Measurements from ENCODE around the gene MMP25. TPM values are rescaled to one million over a fixed set of nuclear protein-coding genes. Genes with fewer than 3 reads are reported as not detected.
"Not testable (repeated sequence)": the region's sequence is repeated elsewhere in the genome, so short reads cannot be mapped to it uniquely, and the experiment has no call there.

The MMP25 gene
- total RNA-seq, 2 experiments from 2014 or later = 34.0 to 88.3 TPM

DNA sequence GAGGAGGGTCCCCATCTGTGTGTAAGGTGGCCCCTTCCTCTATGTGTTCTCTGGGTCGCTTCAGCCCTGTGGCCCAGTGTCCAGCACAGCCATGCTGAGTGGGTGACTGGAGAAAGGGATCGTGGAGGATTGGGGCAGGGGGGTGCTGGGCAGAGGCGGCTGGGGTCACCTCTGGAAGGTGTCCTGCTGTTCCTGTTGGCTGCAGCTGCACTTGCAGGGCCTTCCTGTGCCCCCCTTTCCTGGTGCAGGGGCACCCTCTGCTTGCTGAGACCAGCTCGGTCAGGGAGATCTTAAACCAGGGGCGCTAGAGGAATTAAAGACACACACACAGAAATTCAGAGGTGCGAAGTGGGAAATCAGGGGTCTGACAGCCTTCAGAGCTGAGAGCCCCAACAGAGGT is 30.2 kb downstream of the MMP25 start:
- DNase-seq (peak; percentile 72), ATAC-seq (no peak)
- Mint-ChIP-seq H3K27me3 (no peaks in the 10 kb centered on the region), H3K36me3 (peaks cover 37% of the 10 kb centered on the region), H3K4me1 (peaks cover 83% of the 10 kb centered on the region), H3K9me3 (ENCODE audit: low read depth) (peaks cover 6% of the 10 kb centered on the region), H3K4me3 (peak overlapping the region; percentile 79), H3K27ac (peak overlapping the region; percentile 94)
- CTCF ChIA-PET = interaction anchor here (0.7 to 7.8 kb wide), 14 partner anchors 12 to 97 kb away, joined by 3 to 88 read pairs (median 9); partner anchors contain the start of genes IL32 and ZSCAN10

DNA sequence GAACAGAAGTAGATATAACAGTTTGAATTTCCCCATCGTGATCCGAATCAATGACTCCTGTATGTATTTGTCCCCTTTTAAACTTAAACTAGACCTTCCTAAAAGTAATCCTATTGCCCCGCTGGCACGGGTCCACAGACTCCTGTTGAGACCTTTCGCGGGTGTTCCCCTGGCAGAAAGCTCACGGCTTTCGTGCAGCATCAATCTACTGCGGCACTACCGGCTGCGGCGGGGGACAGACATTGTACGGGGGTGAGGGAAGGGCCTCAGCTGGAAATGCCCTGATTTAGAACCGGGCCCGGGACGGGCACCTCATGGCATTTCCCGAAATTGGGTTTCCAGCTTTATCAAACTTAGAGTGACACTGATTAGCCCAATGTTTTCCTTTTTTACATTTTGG is 33.7 kb downstream of the MMP25 start:
- H3K36me3 Mint-ChIP-seq = peaks cover 40% of the 10 kb centered on the region

DNA sequence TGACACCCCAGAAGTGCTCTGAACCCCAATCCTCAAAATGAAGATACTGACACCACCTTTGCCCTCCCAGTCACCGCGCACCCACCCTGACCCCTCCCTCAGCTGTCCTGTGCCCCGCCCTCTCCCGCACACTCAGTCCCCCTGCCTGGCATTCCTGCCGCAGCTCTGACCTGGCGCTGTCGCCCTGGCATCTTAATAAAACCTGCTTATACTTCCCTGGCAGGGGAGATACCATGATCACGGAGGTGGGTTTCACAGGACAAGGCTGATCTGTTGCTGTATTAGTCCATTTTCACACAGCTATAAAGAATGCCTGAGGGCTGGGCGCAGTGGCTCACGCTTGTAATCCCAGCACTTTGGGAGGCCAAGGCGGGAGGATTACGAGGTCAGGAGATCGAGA is 35.6 kb downstream of the MMP25 start:
- DNase-seq; H3K27me3 Mint-ChIP-seq; H3K27ac Mint-ChIP-seq; H3K4me3 Mint-ChIP-seq; H3K9me3 Mint-ChIP-seq (ENCODE audit: low read depth); ATAC-seq: not testable (repeated sequence)
- Mint-ChIP-seq H3K36me3 (peaks cover 40% of the 10 kb centered on the region), H3K4me1 (peaks cover 54% of the 10 kb centered on the region)
- CTCF ChIA-PET = interaction anchor here (0.6 to 1.6 kb wide), 2 partner anchors 10 to 33 kb away, joined by 3 to 4 read pairs; no protein-coding TSS in a partner anchor

More for the DNA sequence above, 33.7 kb downstream of the MMP25 start:
- Mint-ChIP-seq H3K27ac (no peak overlapping the region), H3K27me3 (no peaks in the 10 kb centered on the region), H3K4me3 (no peak overlapping the region), H3K4me1 (peaks cover 62% of the 10 kb centered on the region), H3K9me3 (ENCODE audit: low read depth) (peaks cover 6% of the 10 kb centered on the region)
- CTCF ChIA-PET = interaction anchor here (0.9 to 7.8 kb wide), 7 partner anchors 9 to 51 kb away, joined by 3 to 67 read pairs (median 4); no protein-coding TSS in a partner anchor
- ATAC-seq = no peak
- DNase-seq = no peak

DNA sequence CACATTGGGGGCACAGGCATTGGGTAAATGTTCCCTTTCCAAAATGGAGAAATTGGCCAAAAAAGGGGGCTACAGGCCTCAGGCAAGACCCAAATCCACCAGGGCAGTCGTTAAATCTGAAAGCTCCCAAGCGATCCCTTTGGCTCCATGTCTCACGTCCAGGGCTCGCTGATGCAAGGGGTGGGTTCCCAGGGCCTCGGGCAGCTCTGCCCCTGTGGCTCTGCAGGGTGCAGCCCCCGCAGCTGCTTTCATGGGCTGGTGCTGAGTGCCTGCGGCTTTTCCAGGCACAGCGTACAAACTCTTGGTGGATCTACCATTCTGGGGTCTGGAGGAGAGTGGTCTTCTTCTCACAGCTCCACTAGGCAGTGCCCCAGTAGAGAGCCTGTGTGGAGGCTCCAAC is 37.0 kb downstream of the MMP25 start:
- Mint-ChIP-seq H3K36me3 (peaks cover 30% of the 10 kb centered on the region), H3K4me1 (peaks cover 50% of the 10 kb centered on the region)
- H3K4me3 Mint-ChIP-seq; DNase-seq; H3K27ac Mint-ChIP-seq; ATAC-seq; H3K9me3 Mint-ChIP-seq (ENCODE audit: low read depth); H3K27me3 Mint-ChIP-seq: not testable (repeated sequence)
- CTCF ChIA-PET = interaction anchor here (1.0 to 1.4 kb wide), 3 partner anchors 10 to 51 kb away, joined by 4 to 7 read pairs (median 5); partner anchors contain the start of gene ZNF213

GRCh38 chr16:3084491-3084890 is 38.1 kb downstream of the MMP25 start:
- H3K4me1 Mint-ChIP-seq = peaks cover 43% of the 10 kb centered on the region
- peaks cover 22% of the 10 kb centered on the region for H3K36me3 Mint-ChIP-seq
- no peak for DNase-seq
- H3K4me3 Mint-ChIP-seq = no peak overlapping the region
- no peaks in the 10 kb centered on the region for H3K9me3 Mint-ChIP-seq (ENCODE audit: low read depth)
- H3K27ac Mint-ChIP-seq = peak overlapping the region; percentile 34
- CTCF ChIA-PET = interaction anchor here (0.8 to 1.5 kb wide), 4 partner anchors 9 to 45 kb away, joined by 3 to 7 read pairs (median 6); no protein-coding TSS in a partner anchor
- H3K27me3 Mint-ChIP-seq = no peaks in the 10 kb centered on the region
- no peak for ATAC-seq

DNA sequence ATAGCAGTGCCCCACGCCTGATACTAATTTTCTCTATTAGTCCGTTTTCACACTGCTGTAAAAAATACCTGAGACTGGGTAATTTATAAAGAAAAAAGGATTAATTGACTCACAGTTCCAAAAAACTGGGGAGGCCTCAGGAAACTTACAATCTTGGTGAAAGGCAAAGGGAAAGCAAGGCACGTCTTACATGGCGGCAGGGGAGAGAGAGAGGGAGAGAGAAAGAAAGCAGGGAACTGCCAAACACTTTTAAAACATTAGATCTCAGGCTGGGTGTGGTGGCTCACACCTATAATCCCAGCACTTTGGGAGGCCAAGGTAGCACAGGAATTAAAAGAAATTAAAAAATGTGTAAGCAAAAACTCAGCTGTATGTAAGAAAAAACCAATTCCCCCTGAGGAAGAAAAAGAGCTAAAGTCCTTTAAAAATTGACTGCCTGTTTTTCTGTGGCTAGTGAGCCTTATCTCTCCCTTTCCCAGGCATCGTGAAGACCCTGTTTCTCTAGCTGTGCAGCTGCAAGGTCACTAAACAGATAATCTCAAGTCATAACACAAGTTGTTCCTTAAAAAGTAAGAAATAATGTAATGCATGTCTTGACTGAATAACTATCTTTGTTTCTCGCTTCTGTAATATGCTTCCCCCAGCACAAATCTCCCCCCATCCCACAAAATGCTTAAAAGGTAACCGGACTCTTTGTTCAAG is 38.8 kb downstream of the MMP25 start:
- H3K4me1 Mint-ChIP-seq = peaks cover 37% of the 10 kb centered on the region
- H3K9me3 Mint-ChIP-seq (ENCODE audit: low read depth) = no peaks in the 10 kb centered on the region
- DNase-seq (no peak), ATAC-seq (no peak)
- no peak overlapping the region for H3K4me3 Mint-ChIP-seq
- H3K36me3 Mint-ChIP-seq = peaks cover 16% of the 10 kb centered on the region
- CTCF ChIA-PET = interaction anchor here (1.5 kb wide), 2 partner anchors 11 to 44 kb away, joined by 6 read pairs; no protein-coding TSS in a partner anchor
- no peaks in the 10 kb centered on the region for H3K27me3 Mint-ChIP-seq
- H3K27ac Mint-ChIP-seq = peak overlapping the region; percentile 34

DNA sequence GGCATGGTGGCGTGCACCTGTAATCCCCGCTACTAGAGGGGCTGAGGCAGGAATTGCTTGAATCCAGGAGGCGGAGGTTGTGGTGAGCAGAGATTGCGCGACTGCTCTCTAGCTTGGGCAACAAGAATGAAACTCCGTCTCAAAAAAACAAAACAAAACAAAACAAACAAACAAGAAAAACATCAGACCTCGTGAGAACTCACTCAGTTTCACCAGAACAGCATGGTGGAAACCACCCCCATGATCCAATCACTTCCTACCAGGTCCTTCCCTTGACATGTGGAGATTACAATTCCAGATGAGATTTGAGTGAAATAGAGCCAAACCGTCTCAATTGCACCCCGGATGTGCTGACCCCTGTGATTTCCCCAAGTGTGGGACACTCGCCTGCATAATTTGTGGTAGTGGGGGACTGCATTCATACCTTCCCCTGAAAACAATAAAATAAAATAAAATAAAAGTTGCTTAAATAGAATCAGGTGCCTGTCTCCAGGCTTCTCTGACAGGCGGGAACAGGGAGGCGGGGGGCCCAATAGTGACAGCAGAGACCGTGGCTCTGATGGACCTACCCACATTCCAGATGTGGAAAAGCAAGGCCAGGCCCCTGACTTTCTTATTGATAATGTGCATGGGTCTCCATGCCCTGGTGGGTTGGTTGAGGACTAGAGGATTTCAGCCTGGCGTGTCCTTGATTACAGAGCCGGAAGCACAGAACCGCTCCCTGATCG is 39.7 kb downstream of the MMP25 start:
- peaks cover 36% of the 10 kb centered on the region for H3K4me1 Mint-ChIP-seq
- no peaks in the 10 kb centered on the region for H3K9me3 Mint-ChIP-seq (ENCODE audit: low read depth)
- DNase-seq = no peak
- H3K4me3 Mint-ChIP-seq = no peak overlapping the region
- ATAC-seq = no peak
- no peaks in the 10 kb centered on the region for H3K27me3 Mint-ChIP-seq
- peaks cover 12% of the 10 kb centered on the region for H3K36me3 Mint-ChIP-seq
- CTCF ChIA-PET = interaction anchor here (1.5 kb wide), 1 partner anchor 10 kb away, joined by 6 read pairs; no protein-coding TSS in a partner anchor
- H3K27ac Mint-ChIP-seq = peak overlapping the region; percentile 2

DNA sequence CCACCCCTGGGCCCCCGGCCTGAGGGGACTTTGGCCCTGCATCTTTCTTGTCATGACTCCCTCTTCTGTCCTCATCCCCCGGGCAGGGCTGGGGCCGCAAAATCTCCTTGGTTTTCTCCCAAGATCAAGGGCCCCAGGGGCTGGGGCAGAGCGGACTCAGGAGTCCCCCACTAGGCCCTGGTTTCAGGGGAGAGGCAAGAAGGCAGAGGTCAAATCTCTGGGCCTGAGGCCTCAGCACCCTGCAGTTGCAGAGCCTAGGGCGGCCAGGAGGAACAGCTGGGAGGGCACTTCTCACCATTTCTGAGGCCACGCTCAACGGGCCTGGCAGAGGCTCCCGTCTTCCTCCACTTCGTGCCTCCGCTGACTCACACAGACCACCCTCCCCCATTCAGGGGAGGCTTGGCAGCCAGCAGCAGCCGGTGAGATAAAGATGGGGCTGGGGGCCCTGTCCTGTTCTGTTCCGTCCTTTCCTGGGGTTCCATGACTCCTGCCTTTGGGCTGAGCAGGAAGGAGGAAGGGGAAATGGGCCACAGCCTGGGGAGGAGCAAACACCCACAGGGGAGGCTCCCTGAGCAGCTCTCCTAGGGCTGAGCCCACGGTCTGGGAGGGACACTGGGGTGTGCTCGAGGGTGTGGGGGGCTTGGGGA is 40.4 kb downstream of the MMP25 start:
- ATAC-seq (peak; percentile 12), DNase-seq (no peak)
- Mint-ChIP-seq H3K27ac (no peak overlapping the region), H3K4me3 (no peak overlapping the region), H3K27me3 (no peaks in the 10 kb centered on the region), H3K36me3 (peaks cover 10% of the 10 kb centered on the region), H3K4me1 (peaks cover 36% of the 10 kb centered on the region), H3K9me3 (ENCODE audit: low read depth) (no peaks in the 10 kb centered on the region)
- CTCF ChIA-PET = interaction anchor here (1.2 to 2.2 kb wide), 5 partner anchors 9 to 55 kb away, joined by 3 to 6 read pairs (median 5); no protein-coding TSS in a partner anchor

DNA sequence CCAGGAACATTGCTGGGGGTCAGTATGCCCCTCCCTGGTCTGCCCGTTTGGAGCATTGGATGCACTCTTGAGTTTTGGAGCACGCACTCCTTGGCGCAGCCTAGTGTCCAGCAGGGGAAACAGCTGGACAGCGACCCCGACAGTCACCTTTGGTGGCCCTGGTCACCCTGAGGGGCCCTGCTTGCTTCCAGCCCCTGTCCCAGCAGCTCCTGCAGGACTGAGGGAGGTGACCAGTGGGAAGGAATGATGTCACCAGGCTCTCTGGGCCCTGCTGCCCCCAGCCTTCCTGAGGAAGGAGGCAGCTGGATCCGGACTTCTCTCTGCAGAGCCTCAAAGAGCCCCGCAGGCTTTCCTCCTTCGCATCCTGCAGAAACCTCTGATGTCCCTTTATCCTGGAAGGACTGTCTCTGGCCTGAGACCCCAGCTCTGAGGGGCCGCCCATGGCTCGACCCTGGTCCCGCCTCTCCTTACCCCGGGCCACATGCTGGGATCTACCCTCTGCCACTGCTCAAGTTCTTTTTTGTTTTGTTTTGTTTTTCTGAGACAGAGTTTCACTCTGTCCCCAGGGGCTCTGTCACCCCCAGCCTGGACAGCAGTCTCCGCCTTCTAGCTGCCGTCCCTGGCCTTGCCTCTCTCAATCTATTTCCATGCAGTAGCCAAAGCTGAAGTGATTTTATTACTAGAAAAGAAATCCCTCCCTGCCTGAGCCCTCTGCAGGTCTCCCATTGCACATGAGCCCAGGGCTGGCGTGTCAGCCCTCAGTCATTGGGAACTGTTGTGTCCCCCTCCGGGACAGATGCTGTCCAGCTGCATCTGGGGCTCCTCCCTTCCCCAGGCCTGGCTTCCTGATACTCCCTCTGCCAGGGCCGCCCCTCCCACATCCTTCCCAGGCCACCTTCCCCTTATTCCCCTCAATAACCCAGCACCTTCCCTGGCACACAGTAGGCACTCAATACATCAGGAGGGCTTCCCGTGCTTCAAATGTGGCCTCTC is 41.2 kb downstream of the MMP25 start:
- Mint-ChIP-seq H3K27ac (peak overlapping the region; percentile 50), H3K27me3 (no peaks in the 10 kb centered on the region), H3K36me3 (peaks cover 6% of the 10 kb centered on the region), H3K9me3 (ENCODE audit: low read depth) (no peaks in the 10 kb centered on the region), H3K4me1 (peaks cover 36% of the 10 kb centered on the region), H3K4me3 (no peak overlapping the region)
- ATAC-seq (peak; percentile 23), DNase-seq (no peak)
- CTCF ChIA-PET = interaction anchor here (1.2 to 21.7 kb wide), 6 partner anchors 9 to 56 kb away, joined by 3 to 400 read pairs (median 6); partner anchors contain the start of gene ZNF213

- no peaks in the 10 kb centered on the region for H3K27me3 Mint-ChIP-seq
- H3K4me3 Mint-ChIP-seq = no peak overlapping the region
- CTCF ChIA-PET = interaction anchor here (1.1 to 21.7 kb wide), 4 partner anchors 8 to 43 kb away, joined by 3 to 400 read pairs (median 6); partner anchors contain the start of gene ZNF213
- no peaks in the 10 kb centered on the region for H3K9me3 Mint-ChIP-seq (ENCODE audit: low read depth)
- H3K27ac Mint-ChIP-seq = no peak overlapping the region
- ATAC-seq (no peak), DNase-seq (no peak)
- peaks cover 4% of the 10 kb centered on the region for H3K36me3 Mint-ChIP-seq
- peaks cover 33% of the 10 kb centered on the region for H3K4me1 Mint-ChIP-seq
Measured at GRCh38 chr16:3088450-3088849, 42.1 kb downstream of the MMP25 start.

DNA sequence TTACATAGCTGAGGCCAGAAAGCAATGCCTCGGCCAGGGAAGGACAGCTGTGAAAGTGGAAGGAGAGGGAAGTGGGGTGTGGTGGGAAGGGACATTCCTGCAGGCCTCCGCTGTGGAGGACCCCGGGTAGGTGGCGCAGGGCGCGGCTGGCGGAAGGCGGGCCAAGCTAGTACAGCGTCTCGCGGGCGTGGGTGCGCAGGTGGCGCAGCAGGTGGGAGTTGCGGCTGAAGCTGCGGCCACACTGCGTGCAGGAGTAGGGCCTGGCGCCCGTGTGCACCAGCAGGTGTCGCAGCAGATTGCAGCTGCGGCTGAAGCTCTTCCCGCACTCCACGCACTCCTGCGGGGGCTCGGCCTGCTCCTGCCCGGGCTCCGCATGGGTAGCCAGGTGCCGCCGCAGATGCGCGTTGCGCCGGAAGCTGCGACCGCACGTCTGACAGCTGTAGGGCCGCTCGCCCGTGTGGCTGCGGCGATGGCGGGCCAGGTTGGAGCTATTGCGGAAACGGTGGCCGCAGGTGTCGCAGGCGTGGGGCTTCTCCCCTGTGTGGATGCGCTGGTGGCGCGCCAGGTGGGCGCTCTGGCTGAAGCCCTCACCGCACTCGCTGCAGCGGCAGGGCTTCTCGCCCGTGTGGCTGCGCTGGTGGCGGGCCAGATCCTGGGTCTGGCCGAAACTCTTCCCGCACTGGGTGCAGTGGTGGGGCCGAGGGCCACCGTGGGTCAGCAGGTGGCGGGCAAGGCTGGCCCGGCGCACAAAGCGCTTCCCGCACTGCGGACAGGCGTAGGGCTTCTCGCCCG is 42.8 kb downstream of the MMP25 start:
- no peaks in the 10 kb centered on the region for H3K9me3 Mint-ChIP-seq (ENCODE audit: low read depth)
- ATAC-seq (no peak), DNase-seq (no peak)
- no peak overlapping the region for H3K27ac Mint-ChIP-seq
- CTCF ChIA-PET = interaction anchor here (1.1 to 21.7 kb wide), 4 partner anchors 7 to 42 kb away, joined by 3 to 400 read pairs (median 6); partner anchors contain the start of gene ZNF213
- no peaks in the 10 kb centered on the region for H3K27me3 Mint-ChIP-seq
- no peak overlapping the region for H3K4me3 Mint-ChIP-seq
- peaks cover 2% of the 10 kb centered on the region for H3K36me3 Mint-ChIP-seq
- H3K4me1 Mint-ChIP-seq = peaks cover 35% of the 10 kb centered on the region
